Body of pancreas (tissue), 4 donors: ENCODE results near the gene NPHP4.

Experiments
- POLR2A ChIP-seq, 3 donors: fragments of 450-650 bp; IDR thresholded peaks; one replicate each; pipeline ENCODE4 v1.6.1; 2016; ENCODE audit warnings: antibody characterized with exemption in 3 of 3, mild to moderate bottlenecking in 2 of 3
- TF ChIP-seq, protein P1 (sequence below), 7 experiments: fragments of 450-650 bp in 4 of 7; fragments of 200-600 bp in 3 of 7; sonication (generic) in 3 of 7; IDR thresholded peaks; one replicate each; pipeline ENCODE4 v1.5.1; 2016 to 2019; ENCODE audit warnings: antibody characterized with exemption in 7 of 7

DNA sequence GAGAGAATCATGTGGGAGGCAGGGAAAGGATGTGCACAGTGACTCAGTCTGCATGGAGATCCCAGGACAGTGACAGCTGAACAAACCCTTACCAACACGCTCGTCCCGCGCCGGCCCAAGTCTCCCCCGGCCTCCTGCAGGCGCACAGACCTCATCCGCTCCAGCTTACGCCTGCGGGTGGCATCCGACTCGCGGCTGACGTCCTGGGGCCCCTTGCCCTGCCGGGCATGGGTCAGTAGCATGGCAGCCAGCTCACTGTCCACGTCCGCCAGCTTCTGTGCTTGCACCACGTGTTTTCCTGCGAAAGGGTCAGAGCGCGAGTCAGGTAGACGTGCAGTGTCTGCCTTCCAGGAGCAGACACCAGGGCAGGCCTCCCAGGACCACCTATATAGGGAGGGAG is 115.2 kb downstream of the NPHP4 start:
- TF ChIP-seq, protein P1, sequence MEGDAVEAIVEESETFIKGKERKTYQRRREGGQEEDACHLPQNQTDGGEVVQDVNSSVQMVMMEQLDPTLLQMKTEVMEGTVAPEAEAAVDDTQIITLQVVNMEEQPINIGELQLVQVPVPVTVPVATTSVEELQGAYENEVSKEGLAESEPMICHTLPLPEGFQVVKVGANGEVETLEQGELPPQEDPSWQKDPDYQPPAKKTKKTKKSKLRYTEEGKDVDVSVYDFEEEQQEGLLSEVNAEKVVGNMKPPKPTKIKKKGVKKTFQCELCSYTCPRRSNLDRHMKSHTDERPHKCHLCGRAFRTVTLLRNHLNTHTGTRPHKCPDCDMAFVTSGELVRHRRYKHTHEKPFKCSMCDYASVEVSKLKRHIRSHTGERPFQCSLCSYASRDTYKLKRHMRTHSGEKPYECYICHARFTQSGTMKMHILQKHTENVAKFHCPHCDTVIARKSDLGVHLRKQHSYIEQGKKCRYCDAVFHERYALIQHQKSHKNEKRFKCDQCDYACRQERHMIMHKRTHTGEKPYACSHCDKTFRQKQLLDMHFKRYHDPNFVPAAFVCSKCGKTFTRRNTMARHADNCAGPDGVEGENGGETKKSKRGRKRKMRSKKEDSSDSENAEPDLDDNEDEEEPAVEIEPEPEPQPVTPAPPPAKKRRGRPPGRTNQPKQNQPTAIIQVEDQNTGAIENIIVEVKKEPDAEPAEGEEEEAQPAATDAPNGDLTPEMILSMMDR (IDR thresholded peaks at IDR 0.05): no peak
- TF ChIP-seq POLR2A (IDR thresholded peaks at IDR 0.05): no peak
